Measurements from ENCODE around the gene ATG9A.
A peak's percentile ranks its signal among the peaks of the same experiment; 100 is the strongest.
"Not testable (repeated sequence)": the region's sequence is repeated elsewhere in the genome, so short reads cannot be mapped to it uniquely, and the experiment has no call there.

The ATG9A gene

DNA sequence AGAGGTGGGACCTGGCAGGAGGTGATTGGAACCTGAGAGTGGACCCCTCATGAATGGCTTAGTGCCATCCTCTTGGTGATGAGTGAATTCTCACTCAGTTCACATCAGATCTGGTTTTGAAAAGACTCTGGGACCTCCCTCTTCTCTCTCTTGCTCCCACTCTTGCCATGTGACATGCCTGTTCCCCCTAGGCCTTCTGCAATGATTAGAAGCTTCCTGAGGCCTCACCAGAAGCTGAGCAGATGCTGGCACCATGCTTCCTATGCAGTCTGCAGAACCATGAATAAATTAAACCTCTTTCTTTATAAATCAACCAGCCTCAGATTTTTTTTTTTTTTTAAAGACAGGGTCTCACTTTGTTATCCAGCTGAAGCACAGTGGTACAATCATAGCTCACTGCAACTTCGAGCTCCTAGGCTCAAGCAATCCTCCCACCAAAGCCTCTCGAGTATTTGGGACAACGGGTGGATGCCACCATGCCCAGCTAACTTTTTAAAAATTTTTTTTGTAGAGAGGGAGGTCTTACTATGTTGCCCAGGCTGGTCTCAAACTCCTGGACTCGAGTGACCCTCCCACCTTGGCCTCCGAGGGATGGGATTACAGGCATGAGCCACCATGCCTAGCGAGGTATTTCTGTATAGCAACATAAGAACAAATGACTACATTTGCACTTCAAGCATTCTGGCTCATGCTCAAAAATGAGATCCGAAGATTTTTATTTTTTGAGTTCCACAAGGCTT is 24.8 kb downstream of the ATG9A start:
- peak; percentile 3 for DNase-seq

GRCh38 chr2:219201331-219201730 is 28.1 kb downstream of the ATG9A start:
- not testable (repeated sequence) for DNase-seq

DNA sequence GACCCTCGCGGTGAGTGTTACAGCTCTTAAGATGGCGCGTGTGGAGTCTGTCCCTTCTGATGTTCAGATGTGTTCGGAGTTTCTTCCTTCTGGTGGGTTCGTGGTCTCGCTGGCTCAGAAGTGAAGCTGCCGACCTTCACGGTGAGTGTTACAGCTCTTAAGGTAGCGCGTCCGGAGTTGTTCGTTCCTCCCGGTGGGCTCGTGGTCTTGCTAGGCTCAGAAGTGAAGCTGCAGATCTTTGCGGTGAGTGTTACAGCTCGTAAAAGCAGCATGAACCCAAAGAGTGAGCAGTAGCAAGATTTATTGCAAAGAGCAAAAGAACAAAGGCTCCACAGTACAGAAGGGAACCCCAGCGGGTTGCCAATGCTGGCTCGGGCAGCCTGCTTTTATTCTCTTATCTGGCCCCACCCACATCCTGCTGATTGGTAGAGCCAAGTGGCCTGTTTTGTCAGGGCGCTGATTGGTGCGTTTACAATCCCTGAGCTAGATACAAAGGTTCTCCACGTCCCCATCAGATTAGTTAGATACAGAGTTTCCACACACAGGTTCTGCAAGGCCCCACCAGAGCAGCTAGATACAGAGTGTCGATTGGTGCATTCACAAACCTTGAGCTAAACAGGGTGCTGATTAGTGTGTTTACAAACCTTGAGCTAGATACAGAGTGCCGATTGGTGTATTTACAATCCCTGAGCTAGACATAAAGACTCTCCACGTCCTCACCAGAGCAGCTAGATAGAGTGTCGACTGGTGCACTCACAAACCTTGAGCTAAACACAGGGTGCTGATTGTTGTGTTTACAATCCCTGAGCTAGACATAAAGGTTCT is 28.7 kb downstream of the ATG9A start:
- peak; percentile 0 for DNase-seq

DNA sequence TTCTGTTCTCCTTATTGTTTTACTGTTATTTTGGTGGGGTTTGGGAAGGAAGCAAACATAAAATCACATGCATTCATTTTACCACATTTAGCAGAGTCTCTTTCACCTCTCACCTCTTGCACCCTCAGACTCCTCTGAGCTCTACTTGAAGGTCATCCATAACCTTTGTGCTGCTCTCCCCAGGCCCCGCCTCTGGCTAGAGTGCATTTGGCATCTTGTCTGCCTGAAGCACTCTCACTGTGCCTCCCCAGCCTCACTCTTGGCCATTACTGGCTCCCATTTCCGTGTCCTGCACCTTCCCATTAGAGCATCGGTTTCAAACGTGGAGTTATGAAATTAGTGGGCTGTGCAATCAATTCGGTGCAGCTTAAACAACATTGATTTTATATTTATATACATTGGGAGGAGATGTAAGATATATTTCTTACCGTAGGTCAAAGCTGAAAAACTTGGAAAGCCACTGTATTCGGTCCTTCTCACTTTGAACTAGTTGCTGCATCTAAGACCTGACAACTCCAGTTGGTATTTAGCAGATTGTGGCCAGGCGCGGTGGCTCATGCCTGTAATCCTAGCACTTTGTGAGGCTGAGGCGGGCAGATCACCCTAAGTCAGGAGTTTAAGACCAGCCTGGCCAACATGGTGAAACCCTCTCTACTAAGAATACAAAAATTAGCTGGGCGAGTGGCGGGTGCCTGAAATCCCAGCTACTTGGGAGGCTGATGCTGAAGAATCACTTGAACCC is 29.8 kb downstream of the ATG9A start:
- DNase-seq, result peak; percentile 0

DNA sequence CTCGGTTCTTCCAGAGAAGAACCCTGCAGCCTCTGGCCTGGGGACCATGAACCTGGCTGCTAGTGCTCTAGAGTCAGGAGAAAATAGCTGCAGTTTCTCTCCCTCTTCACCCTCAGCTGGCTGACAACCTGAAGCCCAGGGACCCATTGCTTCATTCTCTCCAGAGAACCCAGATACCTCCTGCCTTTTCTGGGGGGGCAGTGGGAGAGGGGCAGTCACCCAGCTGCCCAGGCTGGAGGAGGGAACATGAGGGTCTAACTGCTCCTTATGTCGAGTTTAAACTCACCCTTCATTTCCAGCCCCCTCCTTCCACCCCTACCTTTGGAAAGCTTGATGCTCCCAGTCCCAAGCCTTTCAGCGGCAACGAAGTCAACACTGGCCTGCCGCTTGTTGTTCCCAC is 30.5 kb downstream of the ATG9A start:
- no peak for DNase-seq

GRCh38 chr2:219197388-219197787 is 32.0 kb downstream of the ATG9A start:
- DNase-seq, result no peak

- no peak for DNase-seq
These were observed 42.5 kb downstream of the ATG9A start for GRCh38 chr2:219186754-219187456.

DNA sequence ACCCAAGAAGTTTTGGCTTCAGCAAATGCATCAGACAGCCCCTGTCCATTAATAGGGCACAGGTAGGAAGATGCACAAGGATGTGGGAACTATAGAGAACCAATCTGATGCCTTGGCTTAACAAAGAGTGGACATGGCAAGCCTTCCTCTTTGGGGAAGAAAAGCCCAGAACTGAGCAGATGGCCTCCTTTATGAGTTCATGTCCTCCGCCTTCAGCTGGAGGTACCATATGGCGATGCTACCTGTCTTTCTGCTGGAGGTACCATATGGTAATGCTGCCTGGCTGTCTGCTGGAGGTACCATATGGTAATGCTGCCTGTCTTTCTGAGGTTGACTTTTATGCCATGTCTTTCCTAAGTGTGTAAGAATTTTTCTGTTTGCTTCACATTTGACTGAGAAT is 45.3 kb downstream of the ATG9A start:
- DNase-seq, result no peak

- DNase-seq, result no peak
These were observed 46.2 kb downstream of the ATG9A start for GRCh38 chr2:219183151-219183772.

- DNase-seq, result peak; percentile 18
These were observed 46.9 kb downstream of the ATG9A start for GRCh38 chr2:219182331-219183150.

GRCh38 chr2:219181531-219181930 is 47.9 kb downstream of the ATG9A start:
- DNase-seq, result peak; percentile 0

DNA sequence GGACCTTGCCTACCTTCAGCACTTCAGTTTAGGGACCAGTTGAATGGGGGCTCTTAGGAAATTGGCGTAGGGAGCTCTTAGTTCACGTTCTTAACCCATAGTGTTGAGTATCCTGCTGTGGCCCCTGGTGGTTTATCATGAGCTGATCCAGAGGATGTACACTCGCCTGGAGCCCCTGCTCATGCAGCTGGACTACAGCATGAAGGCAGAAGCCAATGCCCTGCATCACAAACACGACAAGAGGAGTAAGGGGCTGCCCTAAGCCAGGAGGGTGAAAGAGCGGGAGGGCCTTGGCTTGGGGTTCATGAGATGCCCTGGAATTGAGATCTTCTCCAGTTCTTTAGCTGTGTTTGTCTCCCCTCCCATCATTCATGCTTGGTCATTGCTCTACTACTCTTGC is 48.5 kb downstream of the ATG9A start:
- DNase-seq, result peak; percentile 0

- DNase-seq, result no peak
These were observed 49.6 kb downstream of the ATG9A start for GRCh38 chr2:219179601-219180465.

- peak; percentile 54 for DNase-seq
These were observed 50.9 kb downstream of the ATG9A start for GRCh38 chr2:219178377-219179175.

- DNase-seq, result peak; percentile 95
These were observed 51.7 kb downstream of the ATG9A start, which contains the start of gene RETREG2 for GRCh38 chr2:219177552-219178376. RETREG2 (plus strand) TSS chr2:219178275; CDS start chr2:219178353, 78 bp downstream.

DNA sequence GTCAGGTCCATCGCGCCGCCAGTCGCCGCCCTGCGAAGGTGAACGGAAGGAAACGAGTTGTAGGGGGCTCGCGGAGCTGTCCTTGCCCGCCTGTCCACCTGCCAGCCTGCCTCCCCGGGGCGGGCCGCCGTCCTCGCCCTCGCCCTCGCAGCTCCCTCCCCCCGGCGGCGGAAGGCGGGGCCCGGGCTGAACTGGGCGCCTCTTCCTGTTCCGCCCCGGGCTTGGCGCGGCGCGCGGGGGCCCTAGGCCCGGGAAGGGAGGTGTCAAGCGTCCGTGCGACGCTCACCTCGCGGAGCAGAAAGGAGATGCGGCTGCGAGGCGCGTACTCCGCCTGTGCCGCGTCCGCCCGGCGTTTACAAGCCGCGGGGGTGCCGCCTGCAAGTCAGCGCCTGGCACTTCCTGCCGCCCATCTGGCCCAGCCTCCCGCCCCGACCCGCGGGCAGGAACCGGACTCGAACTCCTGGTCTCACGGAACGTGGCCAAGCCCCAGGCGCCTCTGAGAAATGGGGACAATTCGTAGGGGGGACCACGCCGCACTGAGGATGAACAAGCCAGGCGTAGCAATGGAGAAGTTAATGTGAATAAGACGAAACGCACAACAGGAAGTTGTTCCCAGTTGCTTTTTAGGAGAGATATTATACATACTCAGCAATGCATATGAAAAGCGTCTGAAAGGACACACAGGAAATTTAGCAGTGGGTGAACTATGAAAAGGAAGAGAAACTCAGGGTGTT is 52.5 kb downstream of the ATG9A start, which contains the start of gene CNPPD1:
Gene CNPPD1 (minus strand): TSS at position 108 of the 734 bp plus-strand sequence. CDS start 97 bp downstream, at position 11.
- DNase-seq, result peak; percentile 92
